GM13977 (cell line): ENCODE data around the gene SPECC1.

Experiments
- DNase-seq: peaks from one replicate; pipeline ENCODE4 v3.0.0; 2012; ENCODE audit warnings: low spot score
- in situ Hi-C: fragments of 300-500 bp; cut with MboI; formaldehyde crosslinking; loops from one replicate; pipeline ENCODE4 v1.12.0; 2022; ENCODE audit warnings: low sequenced_read_pairs, low pct_unique_long_range_greater_than_20kb, mixed read lengths, inconsistent platforms; ENCODE audit not compliant: unreplicated experiment
- TF ChIP-seq, protein P1 (sequence below): IDR thresholded peaks from 2 replicates; pipeline ENCODE4 v1.5.1; 2012; ENCODE audit warnings: mild to moderate bottlenecking, control low read depth; ENCODE audit not compliant: insufficient read depth; ENCODE audit errors: extremely low read depth, missing control alignments

Gene SPECC1

DNA sequence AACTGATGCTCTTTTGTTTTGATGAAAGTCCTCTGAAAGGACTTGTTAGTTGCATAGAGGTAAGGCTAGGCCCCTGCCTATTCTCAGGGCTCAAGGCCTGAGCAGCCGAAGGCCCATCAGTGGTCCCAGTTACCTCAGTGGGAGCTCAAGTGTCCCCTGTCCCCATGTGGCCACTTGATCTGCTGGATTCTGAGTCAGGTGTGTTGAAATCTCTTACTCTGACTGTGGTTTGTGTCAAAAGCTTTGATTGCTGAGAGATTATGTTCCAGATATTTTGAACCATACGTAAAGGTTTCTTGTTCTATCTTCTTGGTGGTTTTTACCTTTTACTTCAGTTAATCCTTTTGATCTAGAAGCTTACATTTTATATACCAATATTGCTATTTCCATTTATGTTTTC, 266.5 kb downstream of the SPECC1 start:
- TF ChIP-seq, protein P1, sequence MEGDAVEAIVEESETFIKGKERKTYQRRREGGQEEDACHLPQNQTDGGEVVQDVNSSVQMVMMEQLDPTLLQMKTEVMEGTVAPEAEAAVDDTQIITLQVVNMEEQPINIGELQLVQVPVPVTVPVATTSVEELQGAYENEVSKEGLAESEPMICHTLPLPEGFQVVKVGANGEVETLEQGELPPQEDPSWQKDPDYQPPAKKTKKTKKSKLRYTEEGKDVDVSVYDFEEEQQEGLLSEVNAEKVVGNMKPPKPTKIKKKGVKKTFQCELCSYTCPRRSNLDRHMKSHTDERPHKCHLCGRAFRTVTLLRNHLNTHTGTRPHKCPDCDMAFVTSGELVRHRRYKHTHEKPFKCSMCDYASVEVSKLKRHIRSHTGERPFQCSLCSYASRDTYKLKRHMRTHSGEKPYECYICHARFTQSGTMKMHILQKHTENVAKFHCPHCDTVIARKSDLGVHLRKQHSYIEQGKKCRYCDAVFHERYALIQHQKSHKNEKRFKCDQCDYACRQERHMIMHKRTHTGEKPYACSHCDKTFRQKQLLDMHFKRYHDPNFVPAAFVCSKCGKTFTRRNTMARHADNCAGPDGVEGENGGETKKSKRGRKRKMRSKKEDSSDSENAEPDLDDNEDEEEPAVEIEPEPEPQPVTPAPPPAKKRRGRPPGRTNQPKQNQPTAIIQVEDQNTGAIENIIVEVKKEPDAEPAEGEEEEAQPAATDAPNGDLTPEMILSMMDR, result no peak
- no peak for DNase-seq
- in situ Hi-C loops, result no loop called here

GRCh38 chr17:20276421-20276820, 267.3 kb downstream of the SPECC1 start:
- in situ Hi-C loops, result no loop called here
- no peak for DNase-seq
- TF ChIP-seq, protein P1, result no peak

DNA sequence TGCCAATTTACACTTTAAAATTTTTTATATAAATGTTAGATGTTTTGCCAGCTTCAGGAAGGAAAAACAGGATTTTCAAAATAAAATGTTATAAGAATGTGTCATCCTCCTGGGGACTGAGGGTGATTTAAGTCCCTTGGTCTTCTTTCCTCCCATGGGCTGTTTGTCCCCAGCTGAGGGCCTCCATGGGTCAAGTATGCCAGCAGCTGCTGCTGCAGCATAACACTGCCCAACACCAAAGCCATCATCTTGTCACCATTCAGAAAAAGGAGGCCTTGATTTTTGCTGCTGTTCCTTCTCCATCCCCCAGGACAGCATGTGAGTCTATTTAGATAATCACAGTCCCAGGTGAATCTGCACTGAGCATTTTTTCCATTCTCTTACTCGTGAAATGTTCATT, 269.6 kb downstream of the SPECC1 start:
- DNase-seq, result no peak
- in situ Hi-C loops, result no loop called here

GRCh38 chr17:20279631-20280030, 270.5 kb downstream of the SPECC1 start:
- in situ Hi-C loops, result no loop called here
- no peak for DNase-seq
- TF ChIP-seq, protein P1, result no peak

More for the DNA sequence above, 269.6 kb downstream of the SPECC1 start:
- TF ChIP-seq, protein P1, result no peak

DNA sequence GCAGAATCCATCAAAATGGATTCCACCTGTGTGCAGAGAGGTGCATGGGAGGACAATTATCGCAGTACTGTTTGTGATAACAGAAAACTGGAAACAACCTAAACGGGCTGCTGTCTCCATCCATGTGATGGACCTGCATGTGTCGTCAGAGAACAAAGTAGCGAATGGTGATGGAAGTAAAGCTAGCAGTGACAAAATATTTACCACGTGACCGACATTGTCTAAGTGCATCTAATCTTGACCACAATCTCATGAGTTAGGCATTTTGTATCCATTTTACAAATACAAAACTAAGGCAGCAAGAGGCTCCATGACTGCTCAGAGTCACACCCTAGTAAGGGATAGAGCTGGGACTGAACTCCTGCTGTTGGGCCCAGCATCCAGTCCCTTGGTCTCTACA, 270.9 kb downstream of the SPECC1 start:
- DNase-seq, result no peak
- TF ChIP-seq, protein P1, result no peak
- in situ Hi-C loops, result no loop called here

GRCh38 chr17:20280851-20281250, 271.7 kb downstream of the SPECC1 start:
- no peak for DNase-seq

More at GRCh38 chr17:20280851-20281250, 271.7 kb downstream of the SPECC1 start:
- TF ChIP-seq, protein P1, result no peak
- in situ Hi-C loops, result no loop called here
